GM21526 (cell line): Measurements from ENCODE around the gene BOD1.

Source experiments
- ATAC-seq: cut with Tn5 transposase; IDR thresholded peaks from one replicate; pipeline ENCODE4 v1.9.1; 2021; ENCODE audit warnings: moderate library complexity; ENCODE audit not compliant: unreplicated experiment, low FRiP score

The BOD1 gene

GRCh38 chr5:173616577-173617118 is at the start of gene BOD1:
Gene BOD1 (minus strand): TSS chr5:173616650. CDS start chr5:173616436, 214 bp downstream.
- peak; percentile 87 for ATAC-seq

GRCh38 chr5:173665326-173665725 is 48.9 kb upstream of the BOD1 start:
- no peak for ATAC-seq

GRCh38 chr5:173664154-173664526 is 47.7 kb upstream of the BOD1 start:
- no peak for ATAC-seq

- ATAC-seq = no peak
Measured at GRCh38 chr5:173663352-173664153, 47.1 kb upstream of the BOD1 start.

GRCh38 chr5:173662581-173663351 is 46.3 kb upstream of the BOD1 start:
- ATAC-seq = no peak

- no peak for ATAC-seq
Measured at GRCh38 chr5:173660481-173661280, 44.2 kb upstream of the BOD1 start.

GRCh38 chr5:173659423-173659822 is 43.0 kb upstream of the BOD1 start:
- ATAC-seq = no peak

GRCh38 chr5:173657741-173658356 is 41.4 kb upstream of the BOD1 start:
- ATAC-seq = no peak

GRCh38 chr5:173655196-173655797 is 38.8 kb upstream of the BOD1 start:
- ATAC-seq = no peak

GRCh38 chr5:173653822-173654523 is 37.5 kb upstream of the BOD1 start:
- ATAC-seq = no peak

GRCh38 chr5:173648308-173648866 is 31.9 kb upstream of the BOD1 start:
- ATAC-seq = no peak

- ATAC-seq = no peak
Measured at GRCh38 chr5:173646692-173647091, 30.2 kb upstream of the BOD1 start.

GRCh38 chr5:173645890-173646574 is 29.6 kb upstream of the BOD1 start:
- ATAC-seq = no peak

GRCh38 chr5:173645437-173645807 is 29.0 kb upstream of the BOD1 start:
- no peak for ATAC-seq

- ATAC-seq = no peak
Measured at GRCh38 chr5:173644673-173645436, 28.4 kb upstream of the BOD1 start.

- ATAC-seq = peak; percentile 61
Measured at GRCh38 chr5:173643964-173644363, 27.5 kb upstream of the BOD1 start.

- ATAC-seq = no peak
Measured at GRCh38 chr5:173642895-173643481, 26.5 kb upstream of the BOD1 start.
